ENCODE measurements around the gene ZBTB16.
A peak's percentile ranks its signal among the peaks of the same experiment; 100 is the strongest.

ZBTB16 gene

DNA sequence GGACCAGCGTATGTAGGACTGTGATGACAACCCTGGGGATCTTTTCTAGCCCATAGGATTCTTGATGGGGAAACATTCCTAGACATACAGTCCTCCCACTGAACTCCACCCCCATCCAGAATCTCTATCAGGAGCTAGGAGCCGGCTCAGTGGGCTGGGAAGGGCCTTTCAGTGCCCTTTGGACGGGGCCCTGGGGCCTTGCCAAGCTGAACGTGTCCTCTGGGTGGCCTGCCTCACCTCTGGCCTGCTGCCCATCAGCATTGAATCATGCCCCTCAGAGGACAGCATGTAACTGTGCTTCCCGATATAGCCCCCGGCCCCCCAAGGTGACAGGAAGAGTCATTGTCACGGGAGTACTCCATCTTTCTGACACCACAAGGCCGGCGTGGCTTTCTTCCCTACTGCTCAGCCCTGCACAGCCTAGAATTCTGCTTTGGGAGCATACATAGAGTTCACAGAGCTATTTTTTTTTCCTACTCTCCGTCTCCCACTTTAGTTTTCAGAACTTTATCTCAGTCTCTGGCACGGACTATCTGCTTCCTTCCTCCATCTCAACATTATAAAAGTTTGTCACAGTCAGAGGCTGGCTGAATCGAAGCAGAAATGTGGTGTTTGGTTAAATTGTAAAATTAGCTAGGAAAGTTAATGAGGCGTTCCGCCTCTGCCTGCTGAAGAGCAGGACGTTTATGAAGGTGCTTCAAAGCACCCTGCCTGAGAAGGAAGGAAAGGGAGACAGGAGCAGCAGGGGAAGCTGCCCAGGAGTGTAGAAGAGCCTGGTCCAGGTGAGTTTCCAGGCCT, 111.9 kb downstream of the ZBTB16 start:
- DNase-seq: no peak

DNA sequence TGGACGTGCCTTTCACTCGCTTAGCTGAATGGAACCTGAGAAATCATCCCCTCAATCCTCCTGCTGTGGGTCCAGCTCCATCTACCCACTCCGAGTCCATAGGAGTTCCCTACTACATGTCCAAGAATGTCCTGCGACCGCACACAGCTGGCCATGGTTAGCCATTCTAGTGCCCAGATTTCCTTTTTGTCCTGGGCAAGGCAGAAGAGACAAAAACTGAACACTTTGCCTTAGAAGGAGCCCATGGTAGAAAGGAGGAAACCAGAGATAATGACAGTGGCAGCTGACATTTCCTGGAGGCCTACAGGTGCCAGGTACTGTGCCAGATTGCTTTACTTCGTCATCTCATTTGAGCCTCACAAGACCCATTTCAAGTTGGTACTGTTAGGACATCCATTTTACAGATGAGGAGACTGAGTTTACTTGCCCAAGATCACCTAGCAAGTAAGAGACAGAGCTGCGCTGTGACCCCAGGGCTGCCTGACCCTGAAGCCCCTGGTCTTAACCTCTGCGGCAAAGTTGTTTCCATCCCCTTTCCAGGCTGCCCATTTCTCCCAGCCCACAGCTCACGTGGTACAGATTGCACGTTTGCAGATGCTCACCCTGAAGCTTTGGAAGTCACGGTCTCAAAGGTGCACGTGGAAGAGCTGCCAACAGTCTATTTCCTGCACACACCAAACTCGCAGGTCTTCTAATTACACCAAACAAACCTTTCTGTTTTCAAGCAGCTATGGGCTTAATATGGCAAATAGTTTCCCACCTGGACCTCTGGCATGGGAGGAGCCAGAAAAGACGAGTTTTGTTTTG, 112.7 kb downstream of the ZBTB16 start:
- no peak for DNase-seq

DNA sequence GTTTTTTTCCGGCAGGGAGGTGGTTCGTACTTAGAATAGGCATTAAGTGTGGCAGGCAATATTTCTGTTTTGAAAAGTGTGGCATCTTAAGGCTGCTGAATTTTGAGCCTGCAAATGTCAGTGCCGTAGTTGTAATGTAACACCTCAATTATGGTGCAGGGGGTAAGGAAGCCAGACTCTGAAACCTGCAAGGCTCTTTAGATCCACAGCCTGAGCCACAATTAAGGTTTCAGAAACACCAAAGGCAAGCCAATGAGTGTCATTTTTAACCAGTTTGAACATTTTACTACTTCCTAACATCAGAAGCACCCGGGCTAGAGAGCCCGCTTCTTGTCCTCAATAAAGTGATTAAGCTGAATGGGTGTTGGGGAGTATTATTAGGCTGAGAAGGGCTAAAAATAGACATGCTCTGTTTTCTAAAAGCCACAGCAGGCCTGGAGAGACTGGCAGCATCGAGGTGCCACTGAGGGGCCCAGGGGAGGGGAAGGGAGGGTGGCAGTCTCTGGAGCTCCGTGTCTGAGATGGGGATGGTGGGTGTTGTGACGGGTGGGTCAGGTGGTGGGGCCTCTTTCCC, 113.4 kb downstream of the ZBTB16 start:
- no peak for DNase-seq

DNA sequence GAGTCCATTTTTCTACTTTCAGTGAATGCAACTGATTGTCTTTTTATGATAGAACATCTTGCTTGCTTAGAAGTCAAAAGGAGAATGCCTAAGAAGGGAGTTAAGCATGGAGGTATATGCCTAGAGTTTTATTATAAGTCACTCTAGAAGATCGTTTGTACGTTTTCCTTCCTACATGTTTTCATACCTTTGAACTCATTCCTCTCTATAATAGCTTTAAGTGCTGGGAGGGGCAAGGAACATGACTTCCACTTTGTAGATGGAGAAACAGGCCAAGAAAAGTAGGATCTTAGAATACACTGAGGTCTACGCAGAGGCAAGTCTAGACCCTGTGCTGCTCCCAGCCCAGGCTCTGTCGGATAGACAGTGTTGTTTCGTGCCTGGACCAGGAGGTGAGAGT, 114.3 kb downstream of the ZBTB16 start:
- DNase-seq: no peak

DNA sequence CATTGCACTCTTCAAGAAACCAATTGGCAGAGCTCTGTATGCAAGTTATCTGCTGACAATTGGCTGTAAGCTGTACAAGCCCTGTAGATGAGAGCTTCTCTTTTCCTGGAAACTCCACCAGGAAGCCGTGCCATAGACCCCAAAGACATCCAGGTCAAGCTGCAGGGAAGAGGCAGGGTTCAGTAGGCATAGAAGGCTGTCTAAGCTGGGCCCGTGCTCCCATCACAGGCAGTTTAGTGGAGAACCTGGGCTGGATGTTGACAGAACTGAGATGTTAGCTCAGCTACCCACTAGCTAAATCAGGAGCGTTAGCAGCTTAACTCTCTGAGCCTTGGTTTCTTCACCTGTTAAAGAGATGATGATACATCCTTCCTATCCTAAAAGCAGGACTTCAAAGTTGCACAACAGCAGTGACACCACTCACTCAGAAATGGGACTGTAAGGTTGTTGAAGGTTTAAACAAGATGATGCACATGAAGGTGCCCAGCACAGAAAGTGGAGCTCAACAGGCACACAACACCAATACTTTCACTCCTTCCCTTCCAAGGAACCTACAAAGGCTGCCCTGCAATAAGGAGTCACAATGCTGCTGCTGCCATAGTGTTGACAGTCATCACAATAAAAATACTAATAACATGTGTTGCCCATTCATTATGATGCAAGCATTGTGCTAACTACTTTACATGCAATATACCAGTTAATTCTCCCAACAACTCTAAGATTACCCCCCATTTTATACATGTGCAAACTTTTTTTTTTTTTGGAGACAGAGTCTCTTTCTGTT, 115.4 kb downstream of the ZBTB16 start:
- no peak for DNase-seq

DNA sequence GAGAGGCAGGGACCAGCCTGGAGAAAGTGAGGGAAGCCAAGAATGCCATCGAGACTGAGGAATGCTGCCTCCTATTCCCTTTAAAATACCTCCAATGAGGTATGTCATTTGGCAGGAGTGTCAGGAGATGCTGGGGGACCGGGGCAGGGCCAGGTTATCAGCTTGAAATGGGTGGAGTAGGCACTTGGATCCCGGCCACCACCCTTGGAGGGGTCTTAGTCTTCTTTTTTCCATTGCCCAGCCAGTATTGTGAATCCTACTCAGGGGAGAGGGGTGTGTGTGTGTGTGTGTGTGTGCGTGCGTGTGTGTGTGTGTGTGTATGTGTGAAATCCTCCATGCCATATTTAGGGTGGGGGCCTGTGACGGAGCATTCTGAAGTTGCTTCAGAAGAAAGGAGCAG, 116.2 kb downstream of the ZBTB16 start:
- no peak for DNase-seq

DNA sequence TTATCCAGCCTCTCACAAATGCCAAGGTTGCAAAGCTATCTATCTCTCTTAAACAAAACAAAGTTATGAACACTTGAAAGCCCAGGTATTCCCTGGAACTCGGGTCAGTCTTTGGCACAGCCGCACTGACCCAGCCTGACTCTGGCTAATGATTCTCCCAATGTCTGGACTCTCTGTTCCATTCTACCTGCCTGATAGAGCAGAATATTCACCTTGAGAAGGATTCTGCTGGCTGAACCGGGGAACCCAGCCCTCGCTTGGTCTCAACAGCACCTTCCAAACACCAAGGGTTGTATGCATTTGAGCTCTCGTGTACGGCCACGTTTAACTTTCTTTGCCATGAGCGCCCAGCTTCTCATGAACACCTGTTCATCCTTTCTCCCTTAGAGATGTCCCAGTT, 116.8 kb downstream of the ZBTB16 start:
- DNase-seq: no peak

DNA sequence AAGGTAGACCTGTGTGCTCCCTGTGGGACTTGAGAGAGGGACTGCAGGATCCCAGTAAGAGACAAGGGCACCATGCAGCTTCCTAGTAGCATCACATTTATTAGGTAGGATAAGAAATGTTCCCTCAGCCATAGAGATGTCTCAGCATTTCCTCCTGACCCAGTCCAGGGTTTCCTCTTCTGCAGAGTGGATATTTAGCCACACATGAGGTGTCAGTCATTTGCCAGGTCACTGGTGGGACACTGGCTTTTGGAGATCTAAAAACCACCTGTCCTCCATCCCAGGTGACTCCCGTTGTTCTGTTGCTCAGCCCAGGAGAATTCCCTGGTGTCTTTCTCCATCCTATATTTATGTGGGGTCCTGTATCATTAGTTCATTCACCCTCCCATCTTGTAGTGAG, 119.1 kb downstream of the ZBTB16 start:
- no peak for DNase-seq

DNA sequence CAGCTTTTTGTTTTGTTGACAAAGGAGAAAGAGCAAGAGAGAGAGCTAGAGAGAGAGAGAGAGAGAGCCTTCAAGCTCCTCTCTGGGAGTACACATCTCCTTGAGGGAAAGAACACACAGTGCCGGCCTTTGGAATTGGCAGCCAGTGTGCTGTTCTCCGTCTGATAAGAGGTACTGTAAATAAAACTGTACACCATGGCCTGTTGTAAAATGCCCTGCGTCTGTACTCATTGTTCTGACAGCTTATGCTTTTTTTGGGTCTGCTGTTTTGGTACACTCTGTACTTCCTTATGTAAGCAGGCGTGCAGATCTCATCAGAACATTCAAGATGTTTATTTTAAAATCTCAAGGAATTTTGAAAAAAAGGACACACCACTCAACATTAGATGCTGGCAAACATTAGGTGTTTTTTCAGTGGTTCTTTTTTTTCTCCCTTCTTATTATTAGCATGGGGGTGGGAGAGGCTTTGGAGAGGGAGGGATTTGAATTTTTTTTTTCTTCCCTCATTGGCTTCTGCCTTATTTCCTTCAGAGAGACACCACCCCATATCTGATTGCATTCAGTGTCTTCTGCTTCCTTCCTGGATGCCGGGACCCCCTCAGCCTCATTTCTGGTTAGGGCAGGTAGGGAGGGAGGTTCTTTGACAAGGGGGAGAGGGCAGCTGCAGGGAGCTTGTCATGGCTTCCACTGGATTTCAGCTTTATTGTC, 119.9 kb downstream of the ZBTB16 start:
- no peak for DNase-seq

DNA sequence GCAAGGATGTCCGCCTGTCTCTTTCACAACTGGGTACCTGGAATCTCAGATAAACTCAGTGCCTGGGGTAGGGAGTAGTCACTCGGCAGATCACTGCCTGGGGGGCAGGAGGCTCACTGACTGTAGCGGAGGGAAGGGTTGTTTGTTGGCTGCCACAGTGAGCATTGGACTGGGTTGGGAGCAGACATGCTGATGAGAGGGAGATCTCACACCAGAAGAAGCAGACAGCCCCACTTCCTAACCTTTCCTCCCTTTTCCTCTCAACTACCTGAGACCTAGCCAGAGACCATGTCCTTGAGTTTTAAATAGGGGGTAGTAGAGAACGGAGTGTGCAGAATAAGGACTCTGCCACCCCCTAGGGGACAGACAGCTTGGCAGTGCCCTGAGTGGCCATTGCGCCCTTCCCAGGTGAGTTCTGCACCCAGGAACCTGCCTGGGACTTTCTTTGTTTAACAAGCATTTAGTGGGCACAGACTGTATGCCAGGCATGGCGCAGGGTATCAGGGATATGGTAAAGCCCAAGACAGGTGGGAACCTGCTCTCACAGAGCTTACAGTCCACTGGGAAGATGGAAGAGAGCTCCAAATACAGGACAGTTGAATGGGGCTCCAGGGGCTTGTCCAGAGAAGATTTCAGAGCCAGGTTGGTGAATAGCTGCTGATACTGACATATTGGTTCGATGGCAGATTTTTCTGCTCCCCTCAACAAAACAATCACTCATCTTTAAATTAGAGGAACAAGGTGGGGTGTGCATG, 121.0 kb downstream of the ZBTB16 start:
- DNase-seq: no peak

DNA sequence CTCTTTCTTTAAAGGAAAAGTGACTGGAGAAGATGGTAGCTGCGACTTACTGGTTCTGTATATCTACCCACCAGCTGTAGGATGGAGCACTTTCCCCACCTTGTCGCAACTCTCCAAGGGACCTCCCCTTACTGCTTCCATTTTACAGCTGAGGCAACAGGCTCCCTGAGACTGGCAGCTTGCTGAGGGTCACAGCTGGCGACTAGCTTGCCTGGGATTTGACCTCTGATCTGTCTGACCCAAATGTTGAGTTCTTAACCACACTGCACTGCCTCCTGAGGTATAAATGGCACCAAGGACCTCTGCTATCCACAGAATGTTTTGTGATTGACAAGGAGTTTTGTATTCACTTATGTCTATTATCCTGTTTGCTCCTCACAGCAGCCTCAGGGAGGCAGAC, 121.7 kb downstream of the ZBTB16 start:
- DNase-seq: no peak

DNA sequence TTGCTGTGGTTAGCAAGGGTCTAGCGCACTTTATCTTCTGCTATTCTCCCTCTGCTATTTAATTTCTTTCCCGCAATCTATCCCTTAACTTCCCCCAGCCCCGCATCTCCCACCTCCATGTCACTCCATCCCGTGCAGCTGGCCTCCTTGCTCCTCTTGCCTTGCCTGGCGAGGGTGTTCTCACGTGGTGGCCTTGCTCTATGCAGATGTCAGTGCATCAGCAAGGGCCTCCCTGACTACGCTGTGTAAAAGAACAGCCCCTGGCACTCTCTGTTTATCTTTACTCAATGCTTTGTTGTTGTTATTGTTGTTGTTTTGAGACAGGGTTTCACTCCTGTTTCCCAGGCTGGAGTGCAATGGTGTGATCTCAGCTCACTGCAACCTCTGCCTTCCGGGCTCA, 122.2 kb downstream of the ZBTB16 start:
- DNase-seq: no peak

DNA sequence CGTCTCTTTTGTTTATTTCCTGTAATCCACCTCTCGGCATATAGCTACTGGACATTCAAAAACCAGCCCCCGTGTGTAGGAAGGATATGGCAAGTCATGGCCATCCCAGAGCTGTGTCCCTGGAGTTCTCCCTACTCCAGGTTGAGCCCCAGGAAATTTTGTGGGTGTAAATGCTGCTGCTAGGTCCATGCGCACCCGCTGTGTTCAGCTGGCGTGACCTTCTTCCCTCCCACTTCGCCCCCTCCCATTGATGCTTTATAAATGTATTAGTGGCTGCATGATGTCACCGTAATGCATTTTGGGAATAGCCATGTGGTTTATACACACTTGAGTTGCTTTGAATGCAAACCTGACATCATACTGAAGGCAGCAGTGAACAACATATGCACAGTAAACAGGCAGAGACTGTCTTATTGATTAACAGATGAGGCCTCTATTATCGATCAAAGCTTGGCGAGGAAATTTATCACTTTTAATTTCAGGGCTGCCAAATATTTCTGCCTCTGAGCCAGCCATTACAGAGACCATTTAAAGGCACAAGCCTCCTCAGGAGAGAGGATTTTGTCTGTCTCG, 123.0 kb downstream of the ZBTB16 start:
- DNase-seq: no peak

DNA sequence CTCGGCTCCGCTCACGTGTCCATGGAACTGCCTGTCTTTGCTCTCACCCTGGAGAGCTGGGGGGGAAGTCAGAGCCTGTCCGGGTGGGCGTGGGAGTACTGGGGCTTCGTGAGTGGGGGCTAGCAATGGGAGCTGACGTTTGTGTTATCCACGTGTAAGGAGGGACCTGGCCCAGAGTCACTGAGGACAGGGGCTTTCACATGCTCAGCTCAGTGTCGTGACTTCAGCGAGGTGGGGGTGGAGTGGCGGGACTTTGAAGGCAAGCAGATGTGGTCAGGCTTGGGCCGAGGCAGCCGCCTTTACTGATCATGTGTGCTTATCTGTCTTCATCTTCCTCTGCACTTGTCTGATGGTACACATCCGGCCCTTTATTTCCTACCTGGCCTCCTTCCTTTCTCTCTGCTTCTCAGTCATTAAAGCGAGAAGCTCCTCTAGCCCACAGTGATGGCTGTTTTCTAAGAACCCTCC, 123.6 kb downstream of the ZBTB16 start:
- DNase-seq: peak; percentile 48

DNA sequence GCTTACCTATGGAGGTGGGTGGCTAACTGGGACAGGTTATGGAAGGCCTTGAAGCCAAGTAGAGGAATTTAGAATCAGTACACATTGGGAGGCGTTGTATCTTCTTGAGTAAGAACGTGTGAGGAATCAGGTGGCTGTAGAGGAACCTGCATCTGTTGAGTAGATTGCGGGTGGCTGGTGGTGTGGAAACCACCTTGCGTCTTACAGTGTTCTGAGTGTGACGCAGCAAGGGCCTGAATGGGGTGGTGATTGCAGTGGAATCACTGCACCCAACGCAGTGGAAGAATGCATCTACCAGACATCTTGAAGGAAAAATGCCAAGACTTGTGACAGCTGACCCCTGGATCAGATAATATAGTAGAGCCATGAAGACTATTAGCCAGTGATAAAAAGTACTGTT, 125.9 kb downstream of the ZBTB16 start:
- DNase-seq: no peak

DNA sequence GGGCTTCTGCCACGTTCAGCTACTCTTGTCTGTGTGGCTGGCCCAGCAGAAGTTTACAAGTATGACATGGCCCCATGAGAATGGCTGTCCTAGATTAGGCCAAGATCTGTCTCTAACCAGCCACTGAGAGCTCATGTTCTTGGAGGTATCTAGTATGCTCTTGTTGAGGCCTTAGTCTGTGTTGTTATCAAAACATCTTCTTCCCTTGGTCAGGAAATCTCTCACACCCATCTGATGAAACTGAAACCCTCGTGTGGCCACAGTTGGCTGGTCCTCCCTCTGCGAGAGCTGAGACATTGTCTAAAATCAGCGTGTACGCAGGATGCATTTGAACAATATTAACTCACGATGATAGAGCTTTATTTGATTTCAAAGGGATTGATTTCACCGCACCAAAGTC, 127.7 kb downstream of the ZBTB16 start:
- no peak for DNase-seq

DNA sequence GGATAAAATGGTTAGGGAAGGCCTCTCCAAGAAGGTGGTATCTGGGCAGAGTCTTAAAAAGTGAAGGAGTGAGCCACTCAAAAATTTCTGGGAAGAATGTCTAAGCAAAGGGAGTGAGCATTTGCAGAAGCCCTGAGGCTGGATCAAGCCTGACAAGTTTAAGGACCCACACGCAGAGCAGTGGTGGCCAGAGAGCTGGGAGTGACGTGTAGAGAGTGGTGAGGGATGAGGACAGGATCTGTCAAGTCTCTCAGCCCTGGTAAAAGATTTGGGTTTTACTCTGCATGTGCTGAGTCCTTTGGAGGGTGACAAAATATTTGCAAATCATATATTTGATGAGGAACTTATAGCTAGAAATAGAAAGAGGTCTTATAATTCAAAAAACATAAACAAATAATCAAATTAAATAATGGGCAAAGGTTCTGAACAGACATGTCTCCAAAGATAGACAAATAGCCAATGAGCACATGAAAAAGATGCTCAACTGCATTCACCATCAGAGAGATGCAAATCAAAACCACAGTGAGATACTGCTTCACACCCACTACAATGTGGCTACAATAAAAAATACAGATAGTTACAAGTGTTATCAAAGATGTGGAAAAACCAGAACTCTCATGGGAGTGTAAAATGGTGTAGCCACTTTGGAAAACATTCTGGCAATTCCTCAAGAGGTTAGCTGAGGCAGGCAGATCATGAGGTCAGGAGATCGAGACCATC, 129.5 kb downstream of the ZBTB16 start:
- no peak for DNase-seq

DNA sequence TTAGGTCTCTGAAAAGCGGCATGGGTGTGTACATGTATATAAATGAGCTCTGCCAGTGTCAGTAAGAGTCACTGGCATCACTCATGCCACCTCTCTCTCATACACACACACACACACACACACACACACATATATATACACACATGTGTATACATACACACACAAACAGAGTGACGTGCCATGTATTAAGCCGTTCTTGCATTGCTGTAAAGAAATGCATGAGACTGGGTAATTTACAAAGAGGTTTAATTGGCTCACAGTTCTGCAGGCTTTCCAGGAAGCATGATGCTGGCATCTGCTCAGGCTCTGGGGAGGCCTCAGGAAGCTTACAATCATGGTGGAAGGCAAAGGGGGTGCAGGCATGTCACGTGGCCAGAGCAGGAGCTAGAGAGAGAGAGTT, 131.1 kb downstream of the ZBTB16 start:
- no peak for DNase-seq

DNA sequence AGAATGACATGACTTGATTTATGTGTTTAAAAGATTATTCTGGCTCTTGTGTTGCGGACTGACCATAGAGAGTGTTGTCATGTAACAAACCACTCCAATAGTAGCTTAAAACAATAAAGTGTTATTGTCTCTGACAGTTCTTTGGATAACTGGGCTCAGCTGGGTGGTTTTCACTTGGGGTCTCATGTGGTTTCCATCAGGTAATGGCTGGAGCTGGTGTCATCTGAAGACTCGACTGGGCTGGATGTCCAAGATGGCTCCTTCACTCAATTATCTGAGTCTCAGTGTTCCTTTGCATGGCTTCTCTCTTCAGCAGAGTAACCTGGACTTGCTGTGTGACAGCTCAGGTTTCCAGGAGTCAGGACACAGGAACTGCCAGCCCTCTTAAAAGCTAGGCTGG, 132.4 kb downstream of the ZBTB16 start:
- no peak for DNase-seq

DNA sequence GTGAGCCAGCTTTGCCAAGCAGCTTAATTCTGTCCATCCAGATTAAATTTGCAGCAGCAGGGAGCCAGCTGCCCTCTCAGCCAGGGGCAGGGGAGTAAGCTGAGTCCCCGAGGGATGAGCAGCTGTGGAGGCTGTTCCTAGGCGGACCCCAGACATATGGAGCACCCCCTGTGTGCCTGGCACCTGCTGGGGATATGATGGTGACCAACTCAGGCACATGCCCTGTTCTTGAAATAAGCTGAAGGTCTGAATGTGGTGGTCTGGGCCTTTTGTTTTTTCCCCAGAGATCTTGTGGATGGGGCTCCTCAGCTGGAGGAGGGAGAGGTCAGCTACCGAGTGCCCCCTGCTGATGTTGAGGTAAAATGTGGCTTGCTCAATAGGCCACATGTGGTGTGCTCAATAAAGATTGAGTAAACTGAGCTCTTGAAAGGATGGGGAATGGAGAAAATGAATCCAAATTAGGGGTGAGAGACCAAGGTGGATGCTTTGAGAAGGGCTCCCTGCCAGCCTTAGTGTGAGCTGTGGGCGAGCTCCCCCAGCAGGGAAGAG, 133.4 kb downstream of the ZBTB16 start:
- DNase-seq: no peak
